Motor neuron (in vitro differentiated cells): ENCODE results near the gene LIFR. TPM values are rescaled to one million over a fixed set of nuclear protein-coding genes. Genes with fewer than 3 reads are reported as not detected.
"Not testable (repeated sequence)": the region's sequence is repeated elsewhere in the genome, so short reads cannot be mapped to it uniquely, and the experiment has no call there.

ENCODE experiments used
- ATAC-seq, 8 experiments: fragments of 200-7000 bp; cut with Tn5 transposase; replicated peaks in 6 of 8; 2 replicates each; pipeline ENCODE4 v1.8.0; 2021; ENCODE audit warnings: mild to moderate bottlenecking in 8 of 8, moderate library complexity in 8 of 8
- H3K27ac ChIP-seq, 2 donors: fragments of 250-450 bp; sonication (Bioruptor Pico); 2 replicates each; pipeline ENCODE4 v1.9.0; 2021; ENCODE audit warnings: antibody characterized with exemption in 2 of 2, mild to moderate bottlenecking in 2 of 2, moderate library complexity in 1 of 2
- H3K4me1 ChIP-seq, 2 donors: fragments of 250-450 bp; sonication (Bioruptor Pico); replicated peaks in 1 of 2; 2 replicates each; pipeline ENCODE4 v1.6.1; 2021; ENCODE audit warnings: antibody characterized with exemption in 2 of 2, mild to moderate bottlenecking in 2 of 2, moderate library complexity in 1 of 2
- H3K4me3 ChIP-seq, 5 donors: fragments of 250-450 bp; sonication (Bioruptor Pico); 2 replicates each; pipeline ENCODE4 v1.9.0; 2021; ENCODE audit warnings: antibody characterized with exemption in 5 of 5, mild to moderate bottlenecking in 5 of 5, moderate library complexity in 4 of 5
- WGBS, 10 experiments: fragments of 450-650 bp; shearing (Covaris generic); methylation state at CpG; one replicate each; pipeline ENCODE4 v1.0.0; 2022; 5-methylcytosine and 5-hydroxymethylcytosine counted together
- in situ Hi-C, 9 experiments: fragments of 400-800 bp; cut with MboI; loops; one replicate each; pipeline ENCODE4 v1.15.0; 2021; ENCODE audit warnings: low sequenced_read_pairs in 9 of 9, low pct_unique_long_range_greater_than_20kb in 2 of 9; ENCODE audit not compliant: unreplicated experiment in 9 of 9
- total RNA-seq, 8 experiments: library from RNA; unstranded; fragments of 300-600 nt; gene quantifications; 2 replicates each; pipeline versions ENCODE4 v1.2.3 to v1.2.4, GENCODE V29; 2022

Gene LIFR
- total RNA-seq: 100 to 1,000 TPM in 4 of 8 experiments, 10 to 100 TPM in 4; 20.6 to 631 (median 74.4) TPM

DNA sequence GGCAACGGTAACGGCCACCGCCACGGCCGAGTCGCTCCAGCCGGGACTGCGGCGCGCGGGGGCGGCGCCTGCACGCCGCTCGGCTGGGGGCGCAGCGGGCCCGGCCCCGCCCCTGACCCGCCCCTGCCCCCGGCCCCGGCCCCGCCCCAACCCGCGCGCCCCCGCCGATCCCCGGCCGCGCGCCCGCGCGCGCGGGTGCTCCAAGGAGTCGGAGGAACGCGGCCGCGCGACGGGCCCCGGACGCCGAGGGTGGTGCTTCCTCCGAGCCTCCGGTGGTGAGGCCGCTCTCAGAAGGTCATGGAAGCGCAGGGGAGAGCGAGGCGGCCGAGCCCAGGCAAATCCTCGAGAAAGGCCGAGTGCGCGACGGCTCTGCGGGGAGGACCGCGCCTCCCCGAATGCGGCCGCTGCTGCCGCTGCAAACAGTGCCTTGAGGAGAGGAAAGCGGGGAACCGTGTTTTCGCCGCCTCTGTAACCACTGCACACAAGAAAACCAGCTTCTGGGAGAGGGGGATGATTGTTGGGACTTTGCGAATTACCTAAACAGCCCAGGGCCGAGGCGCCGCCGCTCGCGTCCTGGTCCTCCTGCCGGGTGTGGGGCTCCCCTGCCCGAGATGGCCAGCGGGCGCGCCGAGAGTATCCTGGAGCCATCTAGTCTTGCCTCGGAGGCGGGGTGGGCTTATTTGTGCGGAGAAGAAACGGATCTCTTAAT lies at the start of gene LIFR:
TSS of gene LIFR (minus strand) at position 48 of the 709 bp plus-strand sequence. CDS start 25,999 bp downstream, outside the sequence.
- H3K4me3 ChIP-seq: peak within 1 kb of the TSS; percentile 77 to 95 (median 82)
- peaks cover 6 to 27% of the 10 kb centered on the region in 2 donors for H3K4me1 ChIP-seq
- in situ Hi-C loops: loop anchor here in 4 of 9 experiments (25.0 kb wide), 3 partner anchors 106 to 256 kb away; no protein-coding TSS in a partner anchor
- peak; percentile 73 to 91 (median 84) for ATAC-seq
- 0% methylated on average over 2 to 10 of the region's 88 CpGs; no CpG with 5 or more reads in 4 of the 10 experiments for WGBS, 10 experiments
- H3K27ac ChIP-seq: peak within 1 kb of the TSS; percentile 84 to 90

DNA sequence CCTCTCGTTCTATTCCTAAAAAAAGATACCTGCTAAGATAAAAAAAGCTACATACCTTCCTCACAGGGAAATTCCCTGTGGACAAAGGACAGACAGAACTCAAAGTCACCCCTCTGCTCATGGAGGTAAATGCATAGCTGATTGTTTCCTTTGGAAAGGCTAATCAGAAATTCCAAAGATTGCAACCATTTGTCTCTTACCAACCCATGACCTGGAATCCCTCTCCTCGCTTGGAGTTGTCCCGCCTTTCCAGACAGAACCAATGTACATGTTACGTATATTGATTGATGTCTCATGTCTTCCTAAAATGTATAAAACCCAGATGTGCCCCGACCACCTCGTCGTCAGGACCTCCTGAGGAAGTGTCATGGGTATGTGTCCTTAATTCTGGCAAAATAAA lies 49.2 kb upstream of the LIFR start:
- no peak for ATAC-seq
- peaks cover 0 to 2% of the 10 kb centered on the region in 2 donors for H3K4me1 ChIP-seq
- WGBS, 10 experiments: 50 to 100% (median 91%) methylated on average over 1 to 7 of the region's 7 CpGs; no CpG with 5 or more reads in 3 of the 10 experiments
- no peak overlapping the region for H3K27ac ChIP-seq
- in situ Hi-C loops: no loop called here
- H3K4me3 ChIP-seq: no peak overlapping the region

DNA sequence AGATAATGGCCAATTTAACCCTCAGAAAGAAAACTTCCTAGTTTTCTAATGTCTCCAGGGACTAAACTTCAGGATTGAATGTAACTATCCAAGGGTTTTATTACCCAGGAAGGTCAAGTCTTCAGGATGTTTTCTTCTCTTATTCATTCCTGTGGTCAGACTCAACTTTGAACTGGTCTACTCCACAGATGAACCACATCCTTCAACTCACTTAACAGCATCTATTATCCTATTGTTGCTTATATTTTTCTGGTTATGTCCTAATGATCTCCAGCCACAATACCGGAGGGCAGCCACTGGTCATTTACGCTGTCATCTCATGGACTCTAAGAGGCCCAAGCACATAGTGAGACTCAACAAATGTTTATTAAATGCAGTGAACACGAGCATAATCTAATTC lies 47.2 kb upstream of the LIFR start:
- no peak overlapping the region for H3K27ac ChIP-seq
- 78 to 100% (median 88%) methylated on average over 2 to 3 of the region's 3 CpGs; no CpG with 5 or more reads in 5 of the 10 experiments for WGBS, 10 experiments
- H3K4me3 ChIP-seq: no peak overlapping the region
- ATAC-seq: no peak
- in situ Hi-C loops: no loop called here
- H3K4me1 ChIP-seq: peaks cover 0 to 2% of the 10 kb centered on the region in 2 donors

DNA sequence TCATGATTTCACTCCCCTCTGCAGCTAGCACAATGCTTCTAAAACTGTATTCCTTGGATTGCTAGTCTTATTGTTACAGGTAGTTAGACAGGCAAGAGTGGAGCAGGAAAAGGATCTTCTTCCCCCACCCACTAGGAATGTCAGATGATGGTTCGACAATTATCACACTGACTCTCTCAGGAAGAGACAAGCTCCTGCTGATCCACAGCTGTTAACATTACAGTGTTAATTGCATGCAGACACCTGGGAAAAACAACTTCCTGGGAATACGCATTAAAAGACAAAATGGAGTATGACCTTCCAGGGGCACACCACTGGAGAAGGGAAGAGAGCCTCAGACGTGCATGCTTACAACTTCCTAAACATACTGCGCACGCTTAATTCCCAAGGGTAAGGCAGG lies 46.2 kb upstream of the LIFR start:
- no peak for ATAC-seq
- no peak overlapping the region for H3K27ac ChIP-seq
- no peak overlapping the region for H3K4me3 ChIP-seq
- in situ Hi-C loops: no loop called here
- 40 to 100% (median 100%) methylated on average over 1 to 2 of the region's 5 CpGs; no CpG with 5 or more reads in 3 of the 10 experiments for WGBS, 10 experiments
- H3K4me1 ChIP-seq: peaks cover 0 to 2% of the 10 kb centered on the region in 2 donors

DNA sequence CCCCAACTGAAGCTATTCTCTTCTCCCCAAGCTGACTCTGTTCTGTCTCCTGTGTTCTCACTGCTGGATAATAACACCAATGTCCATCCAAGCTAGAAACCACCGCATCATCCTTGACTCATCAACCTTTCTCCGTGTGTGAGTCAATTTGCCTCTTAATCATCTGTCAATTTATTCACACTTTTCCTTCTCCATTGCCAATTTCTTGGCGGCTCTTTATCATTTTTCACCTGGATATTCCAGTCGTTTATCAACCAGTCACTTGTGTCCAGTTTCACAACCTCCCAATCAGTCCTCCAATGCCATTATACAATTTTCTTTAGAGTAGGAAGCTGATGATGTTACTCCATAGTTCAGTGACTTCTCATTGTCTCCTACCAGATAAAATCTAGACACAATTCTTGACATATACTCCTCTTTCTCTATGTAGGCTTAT lies 45.4 kb upstream of the LIFR start:
- Histone ChIP-seq H3K4me3 (no peak overlapping the region), H3K27ac (no peak overlapping the region), H3K4me1 (no peaks in the 10 kb centered on the region)
- ATAC-seq: peak in 5 of 8 experiments; percentile 41 to 81 (median 68)
- in situ Hi-C loops: no loop called here
- 3 to 79% (median 55%) methylated on average over 1 to 4 of the region's 4 CpGs for WGBS, 10 experiments

- H3K4me3 ChIP-seq: no peak overlapping the region
- in situ Hi-C loops: no loop called here
- H3K4me1 ChIP-seq: no peaks in the 10 kb centered on the region
- WGBS, 10 experiments: 40 to 100% (median 88%) methylated on average over 1 to 5 of the region's 5 CpGs; no CpG with 5 or more reads in 3 of the 10 experiments
- no peak overlapping the region for H3K27ac ChIP-seq
- peak in 3 of 8 experiments; percentile 19 to 53 (median 22) for ATAC-seq
Observed at GRCh38 chr5:38601133-38601862, 44.9 kb upstream of the LIFR start.

GRCh38 chr5:38600329-38601045 lies 44.0 kb upstream of the LIFR start:
- in situ Hi-C loops: no loop called here
- WGBS, 10 experiments: 67 to 100% (median 93%) methylated on average over 1 to 3 of the region's 3 CpGs
- Histone ChIP-seq H3K4me1 (no peaks in the 10 kb centered on the region), H3K4me3 (no peak overlapping the region), H3K27ac (no peak overlapping the region)
- ATAC-seq: no peak

GRCh38 chr5:38599751-38600150 lies 43.3 kb upstream of the LIFR start:
- ATAC-seq, H3K4me1 ChIP-seq, H3K4me3 ChIP-seq, H3K27ac ChIP-seq, in situ Hi-C loops: not testable (repeated sequence)

GRCh38 chr5:38598994-38599617 lies 42.7 kb upstream of the LIFR start:
- H3K4me1 ChIP-seq: no peaks in the 10 kb centered on the region
- peak in 2 of 8 experiments; percentile 59 to 62 for ATAC-seq
- in situ Hi-C loops: no loop called here
- no peak overlapping the region for H3K4me3 ChIP-seq
- 56 to 100% (median 90%) methylated on average over 1 to 2 of the region's 2 CpGs; no CpG with 5 or more reads in 1 of the 10 experiments for WGBS, 10 experiments
- no peak overlapping the region for H3K27ac ChIP-seq

- Histone ChIP-seq H3K27ac (no peak overlapping the region), H3K4me1 (no peaks in the 10 kb centered on the region), H3K4me3 (no peak overlapping the region)
- no peak for ATAC-seq
- in situ Hi-C loops: no loop called here
- 65 to 100% (median 88%) methylated on average over 1 to 6 of the region's 8 CpGs; no CpG with 5 or more reads in 1 of the 10 experiments for WGBS, 10 experiments
Observed at GRCh38 chr5:38598296-38598993, 42.0 kb upstream of the LIFR start.

- in situ Hi-C loops: no loop called here
- no peaks in the 10 kb centered on the region for H3K4me1 ChIP-seq
- no peak for ATAC-seq
- H3K4me3 ChIP-seq: no peak overlapping the region
- 52 to 100% (median 85%) methylated on average over 1 to 2 of the region's 2 CpGs; no CpG with 5 or more reads in 5 of the 10 experiments for WGBS, 10 experiments
- no peak overlapping the region for H3K27ac ChIP-seq
Observed at GRCh38 chr5:38596981-38597380, 40.5 kb upstream of the LIFR start.

DNA sequence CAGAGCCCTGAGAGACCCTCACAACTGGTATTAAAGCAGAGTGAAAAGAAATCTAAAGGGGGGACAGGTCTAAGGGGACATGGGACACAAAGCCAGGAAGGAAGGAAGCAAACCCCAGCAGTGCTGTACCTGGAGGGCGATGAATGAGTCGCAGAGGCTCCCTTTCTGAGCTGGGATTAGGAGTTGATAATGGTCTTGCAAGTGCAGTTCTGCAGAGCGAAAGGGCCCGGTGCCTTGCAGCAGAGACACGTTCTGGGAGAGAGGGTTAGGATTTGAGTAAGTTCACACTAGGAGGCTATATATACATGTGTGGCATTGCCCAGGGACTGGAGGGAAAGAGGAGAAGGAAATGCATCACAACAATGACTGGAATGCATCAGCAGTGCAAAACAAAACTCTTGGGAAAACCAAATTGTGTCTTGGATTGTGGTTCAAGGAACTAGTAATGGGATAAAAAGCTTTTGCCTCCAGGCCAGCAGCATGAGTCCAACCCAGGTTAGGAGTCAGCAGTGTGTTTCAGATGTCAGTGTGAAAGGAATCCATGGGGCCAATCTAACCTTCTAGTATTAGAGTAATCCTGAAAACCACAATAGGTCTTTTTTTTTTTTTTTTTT lies 38.8 kb upstream of the LIFR start:
- no peak for ATAC-seq
- WGBS, 10 experiments: 69 to 100% (median 85%) methylated on average over 2 to 5 of the region's 5 CpGs; no CpG with 5 or more reads in 4 of the 10 experiments
- H3K4me1 ChIP-seq: no peaks in the 10 kb centered on the region
- H3K4me3 ChIP-seq: no peak overlapping the region
- in situ Hi-C loops: no loop called here
- H3K27ac ChIP-seq: no peak overlapping the region
